Inferior parietal cortex (tissue), 1 donor: ENCODE results near the gene ANGPT4.
"Not testable (repeated sequence)": the region's sequence is repeated elsewhere in the genome, so short reads cannot be mapped to it uniquely, and the experiment has no call there.

Experiments used
- DNase-seq: peaks from one replicate; pipeline ENCODE4 v3.0.0-alpha.2; 2016; ENCODE audit errors: extremely low spot score

The ANGPT4 gene

DNA sequence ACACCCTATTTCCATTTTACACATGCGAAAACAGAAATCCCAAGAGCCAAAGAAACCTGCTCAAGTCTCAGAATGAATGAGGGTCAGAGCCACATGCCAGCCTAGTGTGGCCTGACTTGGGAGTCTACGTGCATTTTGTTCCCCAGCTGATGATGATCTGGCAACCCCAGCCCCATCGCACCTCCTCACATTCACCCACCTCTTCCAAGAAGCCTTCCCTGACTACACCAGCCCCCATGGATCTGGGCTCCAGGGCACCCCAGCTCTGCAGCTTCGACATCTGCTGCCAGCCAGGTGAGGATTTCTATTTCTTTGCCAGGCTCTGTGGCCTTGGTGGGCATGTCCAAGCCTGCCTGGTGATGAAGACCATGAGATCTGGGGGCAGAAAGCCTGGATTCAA, 41.0 kb downstream of the ANGPT4 start:
- no peak for DNase-seq

DNA sequence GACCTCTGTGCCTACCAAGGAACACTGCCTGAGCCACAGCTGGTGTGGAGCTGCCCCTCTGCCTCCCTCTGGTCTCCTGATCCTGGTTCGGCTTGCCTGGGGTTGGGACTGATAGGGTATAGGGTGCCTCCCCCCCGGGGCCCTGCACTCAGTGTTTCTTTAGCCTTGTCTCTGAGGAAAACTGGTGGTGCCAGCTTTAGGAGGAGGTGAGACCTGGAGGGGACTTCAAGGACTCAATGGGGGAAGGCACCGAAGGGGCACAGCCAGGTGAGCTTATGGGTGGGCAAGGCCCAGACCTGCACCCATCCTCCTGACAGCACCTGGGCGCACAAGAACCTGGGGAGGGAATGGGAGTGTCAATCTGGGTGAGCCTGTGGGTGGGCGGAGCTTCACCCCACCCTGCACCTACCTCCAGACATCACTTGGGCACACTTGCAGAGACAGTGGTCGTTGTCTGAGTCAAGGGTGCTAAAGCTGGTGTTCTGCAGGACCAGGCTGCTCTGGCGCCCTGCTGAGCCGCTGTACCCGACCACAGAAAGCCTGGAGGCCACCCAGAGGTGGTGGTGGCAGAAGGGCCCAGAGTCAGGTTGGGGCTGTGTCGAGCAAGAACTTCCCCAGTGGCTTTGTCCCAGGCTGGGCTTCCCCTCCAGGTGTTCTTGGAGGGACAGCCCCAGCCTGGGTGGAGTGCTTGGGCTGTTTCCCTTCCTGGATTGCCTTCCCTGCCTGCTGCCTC, 42.1 kb downstream of the ANGPT4 start:
- DNase-seq = no peak

GRCh38 chr20:872855-873520, 43.1 kb downstream of the ANGPT4 start:
- no peak for DNase-seq

DNA sequence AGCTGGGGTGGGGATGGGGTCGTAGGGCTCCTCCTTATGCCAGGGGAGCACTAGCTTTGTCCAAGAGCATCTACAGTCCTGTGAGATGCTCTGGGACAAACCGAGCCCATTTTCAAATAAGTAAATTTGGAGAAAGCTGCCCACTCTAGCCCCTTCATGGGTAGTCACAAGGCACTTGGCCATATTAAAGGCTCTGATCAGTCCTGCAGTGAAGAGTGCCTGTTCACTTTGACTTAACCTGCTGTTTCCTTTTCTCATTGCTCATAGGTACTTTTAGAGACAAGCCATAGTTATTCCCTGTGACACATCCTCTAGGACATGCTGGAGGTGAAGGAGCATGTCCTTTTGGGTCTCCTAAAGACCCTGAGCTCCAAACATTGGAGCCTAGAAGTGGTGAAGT, 44.2 kb downstream of the ANGPT4 start:
- no peak for DNase-seq

DNA sequence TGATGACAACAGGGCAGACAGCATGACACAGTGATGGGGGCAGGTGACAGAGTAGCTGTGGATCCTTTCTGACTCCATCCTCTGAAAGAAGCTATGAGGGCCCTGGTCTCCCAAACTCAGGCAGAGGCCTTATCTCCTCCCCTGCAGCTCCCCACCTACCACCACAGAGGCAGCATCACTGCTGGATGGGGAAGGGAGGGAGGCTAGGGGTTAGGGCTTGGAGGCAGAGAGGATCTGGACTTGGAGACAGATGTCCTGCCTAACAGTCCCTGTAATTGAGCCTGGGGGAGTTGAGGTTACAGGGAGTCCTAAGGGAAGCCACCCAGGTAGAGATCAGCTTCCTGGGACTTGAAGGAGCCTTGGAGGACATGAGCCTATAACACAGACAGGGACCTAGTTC, 44.7 kb downstream of the ANGPT4 start:
- no peak for DNase-seq

GRCh38 chr20:870758-871157, 45.4 kb downstream of the ANGPT4 start:
- DNase-seq = no peak

GRCh38 chr20:869606-870005, 46.5 kb downstream of the ANGPT4 start:
- DNase-seq = no peak

- DNase-seq = no peak
Observed at GRCh38 chr20:868279-868678, 47.9 kb downstream of the ANGPT4 start.

- no peak for DNase-seq
Observed at GRCh38 chr20:865440-865839, 50.7 kb downstream of the ANGPT4 start.

DNA sequence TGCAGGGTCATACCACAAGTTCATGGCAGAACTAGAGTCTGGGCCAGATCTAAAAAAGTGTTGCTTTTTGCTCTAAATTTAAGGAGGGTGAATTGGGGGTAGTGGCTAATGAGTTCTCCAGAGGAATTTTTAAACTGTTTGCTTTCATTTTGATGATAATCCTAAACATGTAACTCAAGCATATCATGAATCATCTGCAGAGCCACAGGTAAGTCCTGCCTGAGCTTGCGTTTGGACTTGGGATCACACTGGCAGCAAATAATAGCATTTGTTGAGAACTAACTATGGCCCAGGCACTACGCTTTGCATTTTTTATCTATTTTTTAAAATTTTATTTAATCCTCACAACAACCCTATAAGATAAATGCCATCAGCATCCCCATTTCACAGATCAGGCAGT, 55.2 kb downstream of the ANGPT4 start:
- DNase-seq = no peak

- no peak for DNase-seq
Observed at GRCh38 chr20:859751-860231, 56.3 kb downstream of the ANGPT4 start.

DNA sequence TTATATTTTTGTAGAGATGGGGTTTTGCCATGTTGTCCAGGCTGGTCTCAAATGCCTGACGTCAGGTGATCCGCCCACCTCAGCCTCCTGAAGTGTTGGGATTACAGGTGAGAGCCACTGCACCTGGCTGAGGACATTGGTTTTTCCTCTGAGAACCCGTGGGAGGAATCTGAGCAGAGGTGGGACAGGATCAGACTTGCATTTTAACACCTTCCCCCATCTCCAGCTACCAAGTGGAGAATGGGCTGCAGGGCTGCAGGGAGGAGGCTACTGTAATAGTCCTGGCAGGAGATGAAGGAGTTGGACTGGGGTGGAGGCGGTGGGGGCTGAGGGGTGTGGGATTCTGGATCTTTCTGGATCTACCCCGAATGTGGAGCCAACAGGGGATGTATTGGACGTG, 58.1 kb downstream of the ANGPT4 start:
- no peak for DNase-seq

- DNase-seq = no peak
Observed at GRCh38 chr20:856361-856775, 59.8 kb downstream of the ANGPT4 start.

DNA sequence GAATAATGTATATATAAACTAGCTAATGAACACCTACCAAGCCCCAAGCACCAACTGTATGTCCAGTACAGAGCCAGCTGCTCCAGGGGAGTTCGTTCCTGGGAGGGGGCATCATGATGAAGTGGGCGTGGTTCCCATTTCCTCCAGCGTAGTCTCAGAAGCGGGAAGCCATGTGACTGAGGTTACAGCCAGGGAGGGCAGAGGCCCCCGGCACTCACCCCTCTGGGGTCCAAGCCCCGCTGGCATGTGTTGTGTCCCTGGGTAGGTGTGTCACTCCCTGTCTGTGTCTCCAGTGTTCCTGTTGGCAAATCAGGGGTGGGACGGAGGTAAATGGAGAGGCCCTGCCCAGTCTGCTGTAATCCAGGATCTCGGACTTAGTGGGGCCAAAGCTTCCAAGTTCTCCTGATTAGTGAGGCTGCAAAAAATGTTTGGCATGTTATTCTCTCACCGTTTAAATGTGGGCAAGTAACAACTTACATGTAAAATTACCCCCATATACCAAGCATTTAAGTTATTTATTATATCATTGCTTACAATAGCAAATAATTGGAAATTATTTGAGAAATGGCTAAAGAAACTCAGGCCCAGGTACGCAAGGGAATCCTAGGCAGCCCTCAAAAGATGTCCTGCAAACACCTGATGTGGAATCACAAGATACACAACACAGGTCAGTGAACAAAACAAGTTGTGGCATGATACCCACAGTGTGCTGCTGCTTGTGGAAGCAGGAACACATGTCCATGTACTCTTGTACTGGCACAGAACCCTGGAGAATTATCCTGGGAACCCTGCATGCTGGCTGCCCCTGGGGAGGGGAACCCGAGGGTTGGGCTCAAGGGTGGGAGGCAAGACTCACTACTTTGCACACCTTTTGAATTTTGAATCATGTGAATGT, 60.4 kb downstream of the ANGPT4 start:
- no peak for DNase-seq

DNA sequence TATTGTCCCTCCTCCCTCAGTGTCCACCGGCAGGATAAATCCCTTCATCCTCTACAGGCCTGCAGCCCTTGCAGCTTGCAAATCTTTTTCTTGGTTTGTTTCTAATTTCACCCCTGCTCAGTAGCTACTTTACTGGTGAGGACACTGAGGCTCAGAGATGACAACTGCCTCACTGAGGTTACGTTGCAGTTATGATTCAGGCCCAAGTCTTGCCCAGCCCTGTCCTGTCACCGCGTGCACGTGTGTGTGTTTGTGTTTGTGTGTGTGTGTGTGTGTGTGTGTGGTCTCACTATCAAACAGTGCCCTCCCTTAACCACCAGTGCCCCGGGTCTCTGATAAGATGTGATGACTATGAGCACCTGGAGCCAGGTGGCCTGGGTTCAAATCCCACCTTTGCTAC, 61.5 kb downstream of the ANGPT4 start:
- DNase-seq = no peak

DNA sequence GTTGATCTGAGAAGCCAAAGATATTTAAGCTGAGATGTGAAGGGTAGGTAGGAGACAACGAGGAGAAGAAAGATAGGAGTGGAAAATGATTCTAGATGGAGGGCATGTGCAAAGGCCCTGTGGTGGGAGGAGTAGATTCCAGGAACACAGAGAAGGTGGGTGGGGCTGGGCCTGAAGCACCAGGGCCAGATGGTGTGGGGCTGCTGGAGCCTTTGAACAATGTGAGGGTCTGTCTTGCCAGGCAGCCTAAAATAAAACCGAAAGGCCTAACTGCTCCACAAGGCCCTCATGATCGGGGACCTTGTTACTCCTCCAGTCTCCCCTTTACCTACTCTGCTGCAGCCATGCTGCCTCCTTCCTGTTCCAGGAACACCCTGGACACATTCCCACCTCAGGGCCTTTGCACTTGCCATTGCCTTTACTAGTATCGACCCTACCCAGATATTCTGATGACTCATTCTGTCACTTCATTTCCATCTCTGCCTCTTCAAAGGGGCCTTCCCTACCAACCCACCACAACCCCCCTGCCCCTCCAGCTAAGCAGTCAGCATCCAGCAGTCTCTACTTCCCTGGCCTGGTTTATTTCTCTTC, 62.6 kb downstream of the ANGPT4 start:
- DNase-seq = no peak

- DNase-seq = not testable (repeated sequence)
Observed at GRCh38 chr20:848731-849130, 67.4 kb downstream of the ANGPT4 start.

- DNase-seq = no peak
Observed at GRCh38 chr20:848193-848592, 67.9 kb downstream of the ANGPT4 start.

- DNase-seq = no peak
Observed at GRCh38 chr20:846894-847278, 69.2 kb downstream of the ANGPT4 start.

- DNase-seq = no peak
Observed at GRCh38 chr20:845941-846893, 69.9 kb downstream of the ANGPT4 start.
